Ovary (tissue), 9 donors: ENCODE data around the gene ETV6. TPM values are rescaled to one million over a fixed set of nuclear protein-coding genes. Genes with fewer than 3 reads are reported as not detected.
"Not testable (repeated sequence)": the region's sequence is repeated elsewhere in the genome, so short reads cannot be mapped to it uniquely, and the experiment has no call there.

ENCODE experiments used
- DNase-seq, 5 donors: peaks; one replicate each; pipeline ENCODE4 v3.0.0-alpha.2; 2019 to 2020
- H3K27ac ChIP-seq, 2 donors: fragments of 200-600 bp; one replicate each; pipeline versions ENCODE4 v1.5.1 to v1.8.0; 2019 to 2022
- H3K27me3 ChIP-seq: fragments of 200-600 bp; one replicate; pipeline ENCODE4 v1.8.0; 2022
- H3K36me3 ChIP-seq: fragments of 200-600 bp; sonication (generic); one replicate; pipeline ENCODE4 v1.5.1; 2019
- H3K4me1 ChIP-seq: one replicate; pipeline ENCODE4 v1.8.1; 2013; ENCODE audit warnings: mild to moderate bottlenecking, moderate library complexity; ENCODE audit not compliant: insufficient read depth
- H3K4me3 ChIP-seq: fragments of 200-600 bp; sonication (generic); one replicate; pipeline ENCODE4 v1.5.1; 2017
- H3K9me3 ChIP-seq, 2 donors: fragments of 200-600 bp in 1 of 2; sonication (generic) in 1 of 2; one replicate each; pipeline versions ENCODE4 v1.5.1 to v1.8.1; 2013 to 2019; ENCODE audit warnings: mild to moderate bottlenecking in 1 of 2, moderate library complexity in 1 of 2
- EP300 ChIP-seq: sonication (generic); formaldehyde crosslinking; IDR thresholded peaks from one replicate; pipeline ENCODE4 v1.6.1; 2017; ENCODE audit warnings: antibody characterized with exemption
- POLR2A ChIP-seq: fragments of 450-650 bp; IDR thresholded peaks from one replicate; pipeline ENCODE4 v1.6.1; 2017; ENCODE audit warnings: antibody characterized with exemption, mild to moderate bottlenecking, moderate library complexity
- WGBS, 3 donors: extraction: QIAGEN DNeasy Blood & Tissue Kit in 1 of 3; methylation state at CpG; one replicate each; pipeline versions ENCODE4 v1.1.5 to v1.1.7; 2013 to 2017; 5-methylcytosine and 5-hydroxymethylcytosine counted together
- intact Hi-C, 4 donors: fragments of 100-400 bp; cut with DNase I; formaldehyde crosslinking; loops; one replicate each; pipeline versions ENCODE4 v1.11.0 to v1.15.1; 2022 to 2023
- polyA plus RNA-seq, 2 donors: library from polyadenylated mRNA; stranded (reverse); fragments of 200-250 nt in 1 of 2; fragments of 350-450 nt in 1 of 2; fragmentation: Illumina TruSeq in 1 of 2; extraction: RNeasy Lipid Tissue Mini Kit (QIAGEN cat#74804) in 1 of 2; gene quantifications; one replicate each; pipeline ENCODE4 v1.2.3, GENCODE V29; 2013 to 2014
- total RNA-seq, 7 donors: library from RNA; depleted of rRNA in 2 of 7; stranded (reverse); fragments of >200 nt in 2 of 7; fragmentation: NEBNext Ultra II Directional in 3 of 7; extraction: Animal tissue kit (Norgen Biotek cat#: 25700) in 3 of 7; gene quantifications; one replicate each; pipeline versions ENCODE4 v1.1.0 to v1.2.4, GENCODE V29; 2016 to 2023
- TF ChIP-seq, protein P1 (sequence below), 3 donors: fragments of 450-650 bp in 2 of 3; fragments of 200-600 bp in 1 of 3; IDR thresholded peaks; one replicate each; pipeline versions ENCODE4 v1.5.1 to v1.8.0; 2016 to 2022; ENCODE audit warnings: antibody characterized with exemption in 3 of 3, mild to moderate bottlenecking in 1 of 3
- donor health status: DM: no; HTN: no; CAD: no; lungs with moderate emphysema.
- donor health status: DM: no; HTN: no; CAD: no.
- donor health status: Bipolar disorder and iron deficiency.
- donor health status: DM: yes; HTN: yes; CAD: no.
- donor health status: DM: no; HTN: no; CAD: no.
- donor health status: DM: yes; HTN: yes; CAD: no.

The ETV6 gene
- total and polyA plus RNA-seq, 9 donors = 4.4 to 34.6 (median 18.3) TPM

DNA sequence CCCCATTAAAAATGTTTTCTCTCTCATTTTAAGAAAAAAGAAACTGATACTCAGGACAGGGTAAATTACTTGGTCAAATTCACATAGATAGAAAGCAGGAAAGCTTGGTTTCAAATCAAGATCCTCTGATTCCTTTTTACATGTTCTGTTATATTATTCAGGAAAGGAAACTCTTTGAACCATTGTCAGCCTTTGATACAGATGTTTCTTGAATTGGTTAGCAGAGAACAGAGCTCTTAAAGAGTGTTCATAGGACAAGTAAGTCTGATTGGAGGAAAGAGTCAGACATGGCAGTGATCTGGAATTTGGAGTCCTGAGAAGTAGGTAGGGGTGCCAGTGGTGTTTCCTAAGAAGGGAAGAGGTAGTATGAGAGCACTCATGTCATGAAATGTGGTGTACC, 256.1 kb downstream of the ETV6 start:
- Histone ChIP-seq H3K27ac (no peak overlapping the region), H3K27me3 (no peaks in the 10 kb centered on the region), H3K9me3 (no peaks in the 10 kb centered on the region), H3K36me3 (no peaks in the 10 kb centered on the region), H3K4me1 (no peaks in the 10 kb centered on the region), H3K4me3 (no peak overlapping the region)
- TF ChIP-seq POLR2A (no peak), EP300 (no peak)
- TF ChIP-seq, protein P1, sequence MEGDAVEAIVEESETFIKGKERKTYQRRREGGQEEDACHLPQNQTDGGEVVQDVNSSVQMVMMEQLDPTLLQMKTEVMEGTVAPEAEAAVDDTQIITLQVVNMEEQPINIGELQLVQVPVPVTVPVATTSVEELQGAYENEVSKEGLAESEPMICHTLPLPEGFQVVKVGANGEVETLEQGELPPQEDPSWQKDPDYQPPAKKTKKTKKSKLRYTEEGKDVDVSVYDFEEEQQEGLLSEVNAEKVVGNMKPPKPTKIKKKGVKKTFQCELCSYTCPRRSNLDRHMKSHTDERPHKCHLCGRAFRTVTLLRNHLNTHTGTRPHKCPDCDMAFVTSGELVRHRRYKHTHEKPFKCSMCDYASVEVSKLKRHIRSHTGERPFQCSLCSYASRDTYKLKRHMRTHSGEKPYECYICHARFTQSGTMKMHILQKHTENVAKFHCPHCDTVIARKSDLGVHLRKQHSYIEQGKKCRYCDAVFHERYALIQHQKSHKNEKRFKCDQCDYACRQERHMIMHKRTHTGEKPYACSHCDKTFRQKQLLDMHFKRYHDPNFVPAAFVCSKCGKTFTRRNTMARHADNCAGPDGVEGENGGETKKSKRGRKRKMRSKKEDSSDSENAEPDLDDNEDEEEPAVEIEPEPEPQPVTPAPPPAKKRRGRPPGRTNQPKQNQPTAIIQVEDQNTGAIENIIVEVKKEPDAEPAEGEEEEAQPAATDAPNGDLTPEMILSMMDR (IDR thresholded peaks at IDR 0.05) = no peak
- no peak for DNase-seq
- intact Hi-C loops = no loop called here

DNA sequence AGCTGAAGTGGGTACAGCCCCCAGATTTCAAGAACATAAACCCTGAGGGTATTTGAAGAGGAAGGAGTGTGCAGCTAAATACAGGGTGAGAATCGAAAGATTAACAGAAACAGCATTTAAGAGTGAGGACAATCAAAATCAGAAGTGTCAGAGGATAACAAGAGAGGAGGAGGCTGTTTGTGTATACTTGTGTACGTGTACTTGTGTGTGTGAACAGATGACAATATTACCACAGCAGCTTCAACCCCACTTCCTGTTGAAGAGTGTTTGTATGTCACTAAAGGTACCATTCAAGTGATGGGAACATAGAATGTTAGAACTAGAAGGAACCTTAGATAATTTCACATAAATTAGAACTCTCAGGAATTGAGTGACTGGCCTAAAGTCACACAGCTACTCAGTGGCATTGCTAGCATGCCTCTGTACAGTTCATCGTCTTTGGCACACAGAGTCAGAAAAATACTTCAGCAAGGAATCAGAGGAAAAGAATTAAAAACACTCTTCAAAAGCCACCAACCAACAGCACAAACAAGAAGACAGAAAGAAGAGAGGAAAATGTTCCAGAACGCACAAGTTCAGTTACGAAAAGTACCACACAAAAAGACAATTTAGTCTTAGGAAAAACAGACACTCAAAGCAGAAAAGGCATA, 256.9 kb downstream of the ETV6 start:
- 67 to 78% (median 75%) methylated on average over 5 of the region's 5 CpGs for WGBS, 3 donors
- DNase-seq = no peak
- Histone ChIP-seq H3K27ac (no peak overlapping the region), H3K36me3 (no peaks in the 10 kb centered on the region), H3K9me3 (no peaks in the 10 kb centered on the region), H3K4me1 (no peaks in the 10 kb centered on the region), H3K4me3 (no peak overlapping the region), H3K27me3 (no peaks in the 10 kb centered on the region)
- intact Hi-C loops = no loop called here
- TF ChIP-seq EP300 (no peak), POLR2A (no peak)
- TF ChIP-seq, protein P1 (IDR thresholded peaks at IDR 0.05) = no peak

DNA sequence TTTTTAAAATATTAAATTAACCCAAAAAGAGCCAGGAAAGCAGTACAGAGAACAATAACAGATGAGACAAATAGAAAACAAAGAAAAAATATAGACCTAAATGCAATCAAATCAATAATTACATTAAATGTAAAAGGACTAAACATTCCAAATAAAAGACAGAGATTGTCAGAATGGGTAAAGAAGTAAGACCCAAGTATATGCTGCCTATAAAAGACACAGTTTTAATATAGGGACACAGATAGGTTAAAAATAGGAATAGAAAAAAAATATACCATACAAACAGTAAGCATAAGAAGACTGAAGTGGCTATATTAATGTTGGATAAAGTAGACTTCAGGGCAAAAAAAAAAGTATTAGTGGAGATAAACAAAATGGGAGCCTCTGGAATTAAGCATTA, 258.2 kb downstream of the ETV6 start:
- DNase-seq = no peak
- H3K27me3 ChIP-seq = no peaks in the 10 kb centered on the region
- H3K9me3 ChIP-seq = no peaks in the 10 kb centered on the region
- no peaks in the 10 kb centered on the region for H3K36me3 ChIP-seq
- H3K4me1 ChIP-seq = no peaks in the 10 kb centered on the region
- no peak overlapping the region for H3K4me3 ChIP-seq
- TF ChIP-seq, protein P1 (IDR thresholded peaks at IDR 0.05) = no peak
- no peak for TF ChIP-seq POLR2A
- TF ChIP-seq EP300 = no peak
- intact Hi-C loops = loop anchor here in 1 of 4 donors (2.0 kb wide), 1 partner anchor 53 kb away; no protein-coding TSS in a partner anchor
- no peak overlapping the region for H3K27ac ChIP-seq

DNA sequence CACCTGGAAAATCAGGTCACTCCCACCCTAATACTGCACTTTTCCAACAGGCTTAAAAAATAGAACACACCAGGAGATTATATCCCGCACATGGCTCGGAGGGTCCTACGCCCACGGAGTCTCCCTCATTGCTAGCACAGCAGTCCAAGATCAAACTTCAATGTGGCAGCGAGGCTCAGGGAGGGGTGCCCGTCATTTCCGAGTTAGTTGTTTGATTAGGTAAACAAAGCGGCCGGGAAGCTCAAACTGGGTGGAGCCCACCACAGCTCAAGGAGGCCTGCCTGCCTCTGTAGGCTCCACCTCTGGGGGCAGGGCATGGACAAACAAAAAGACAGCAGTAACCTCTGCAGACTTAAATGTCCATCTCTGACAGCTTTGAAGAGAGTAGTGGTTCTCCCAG, 259.9 kb downstream of the ETV6 start:
- H3K27me3 ChIP-seq, H3K9me3 ChIP-seq, H3K4me3 ChIP-seq, H3K36me3 ChIP-seq, H3K4me1 ChIP-seq, H3K27ac ChIP-seq, DNase-seq: not testable (repeated sequence)
- WGBS, 3 donors = 81 to 88% (median 87%) methylated on average over 9 of the region's 9 CpGs
- intact Hi-C loops = loop anchor here in 1 of 4 donors (2.0 kb wide), 1 partner anchor 51 kb away; no protein-coding TSS in a partner anchor

DNA sequence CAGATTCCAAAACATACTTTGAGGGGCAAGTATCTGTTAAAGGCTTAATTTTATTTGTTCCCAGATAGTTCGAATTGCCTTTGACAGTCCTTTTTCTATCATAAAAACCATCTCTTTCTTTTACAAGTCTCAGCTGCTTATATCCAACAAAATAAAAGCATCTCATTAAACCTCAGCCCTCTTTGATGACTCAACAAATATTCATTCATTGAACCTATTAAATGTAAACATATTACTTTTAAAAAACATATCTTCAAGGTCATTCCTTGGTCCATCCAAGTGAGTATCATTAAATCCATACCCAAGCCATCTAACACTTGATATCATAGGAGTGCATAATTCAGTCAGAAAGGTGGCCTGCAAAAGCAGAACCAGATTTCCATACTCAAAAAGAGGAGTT, 266.6 kb downstream of the ETV6 start:
- Histone ChIP-seq H3K36me3 (no peaks in the 10 kb centered on the region), H3K9me3 (no peaks in the 10 kb centered on the region), H3K27me3 (no peaks in the 10 kb centered on the region), H3K27ac (no peak overlapping the region), H3K4me1 (no peaks in the 10 kb centered on the region), H3K4me3 (no peak overlapping the region)
- 83 to 94% (median 90%) methylated on average over 1 of the region's 1 CpG for WGBS, 3 donors
- no peak for DNase-seq
- intact Hi-C loops = no loop called here
- TF ChIP-seq EP300 = no peak
- no peak for TF ChIP-seq POLR2A
- TF ChIP-seq, protein P1 (IDR thresholded peaks at IDR 0.05) = no peak
